ENCODE results near the gene UBQLN4.

DNA sequence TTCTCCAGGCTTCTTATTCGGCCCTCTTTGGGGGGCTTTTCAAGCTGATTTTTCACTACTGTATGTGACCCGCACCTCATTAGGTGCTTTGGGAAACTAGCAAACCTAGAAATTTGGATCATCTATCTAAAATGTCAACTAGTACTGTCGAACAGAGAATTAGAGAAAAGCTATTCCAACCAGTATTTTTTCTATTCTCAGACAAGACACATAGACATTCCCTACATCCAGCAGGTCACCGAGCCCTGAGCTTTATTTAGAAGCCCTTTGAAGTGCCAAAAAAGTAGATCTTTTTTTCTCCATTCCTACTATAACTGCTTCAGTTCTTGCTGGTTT, 32.5 kb downstream of the UBQLN4 start:
- TF ChIP-seq, protein P1, sequence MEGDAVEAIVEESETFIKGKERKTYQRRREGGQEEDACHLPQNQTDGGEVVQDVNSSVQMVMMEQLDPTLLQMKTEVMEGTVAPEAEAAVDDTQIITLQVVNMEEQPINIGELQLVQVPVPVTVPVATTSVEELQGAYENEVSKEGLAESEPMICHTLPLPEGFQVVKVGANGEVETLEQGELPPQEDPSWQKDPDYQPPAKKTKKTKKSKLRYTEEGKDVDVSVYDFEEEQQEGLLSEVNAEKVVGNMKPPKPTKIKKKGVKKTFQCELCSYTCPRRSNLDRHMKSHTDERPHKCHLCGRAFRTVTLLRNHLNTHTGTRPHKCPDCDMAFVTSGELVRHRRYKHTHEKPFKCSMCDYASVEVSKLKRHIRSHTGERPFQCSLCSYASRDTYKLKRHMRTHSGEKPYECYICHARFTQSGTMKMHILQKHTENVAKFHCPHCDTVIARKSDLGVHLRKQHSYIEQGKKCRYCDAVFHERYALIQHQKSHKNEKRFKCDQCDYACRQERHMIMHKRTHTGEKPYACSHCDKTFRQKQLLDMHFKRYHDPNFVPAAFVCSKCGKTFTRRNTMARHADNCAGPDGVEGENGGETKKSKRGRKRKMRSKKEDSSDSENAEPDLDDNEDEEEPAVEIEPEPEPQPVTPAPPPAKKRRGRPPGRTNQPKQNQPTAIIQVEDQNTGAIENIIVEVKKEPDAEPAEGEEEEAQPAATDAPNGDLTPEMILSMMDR (conservative IDR thresholded peaks at IDR 0.05) = no peak
- no peak for TF ChIP-seq EZH2 (IDR thresholded peaks at IDR 0.05; ENCODE audit: low read depth)
